Parathyroid adenoma (tissue), 2 donors: ENCODE data around the gene PRM1.
A peak's percentile ranks its signal among the peaks of the same experiment; 100 is the strongest.

Experiments
- H2AFZ ChIP-seq: fragments of 300-600 bp; sonication (generic); one replicate; pipeline ENCODE4 v1.7.0; 2017; ENCODE audit warnings: antibody characterized with exemption, mild to moderate bottlenecking
- H3K27ac ChIP-seq: fragments of 300-600 bp; sonication (generic); one replicate; pipeline ENCODE4 v1.7.0; 2017
- H3K27me3 ChIP-seq: fragments of 300-600 bp; sonication (generic); one replicate; pipeline ENCODE4 v1.7.0; 2017; ENCODE audit warnings: low read length; ENCODE audit not compliant: control insufficient read depth, insufficient read depth
- H3K36me3 ChIP-seq: fragments of 300-600 bp; sonication (generic); one replicate; pipeline ENCODE4 v1.7.0; 2017; ENCODE audit warnings: low read length; ENCODE audit not compliant: control insufficient read depth, insufficient read depth
- H3K4me1 ChIP-seq: fragments of 300-600 bp; sonication (generic); one replicate; pipeline ENCODE4 v1.7.0; 2017; ENCODE audit warnings: control low read depth
- H3K4me2 ChIP-seq: fragments of 300-600 bp; sonication (generic); one replicate; pipeline ENCODE4 v1.7.0; 2017; ENCODE audit warnings: low read length
- H3K4me3 ChIP-seq: fragments of 300-600 bp; sonication (generic); one replicate; pipeline ENCODE4 v1.7.0; 2017; ENCODE audit warnings: low read depth, low read length
- H3K79me2 ChIP-seq: fragments of 300-600 bp; sonication (generic); one replicate; pipeline ENCODE4 v1.7.0; 2017; ENCODE audit warnings: control low read depth
- H3K9ac ChIP-seq: fragments of 300-600 bp; sonication (generic); one replicate; pipeline ENCODE4 v1.7.0; 2017; ENCODE audit warnings: mild to moderate bottlenecking
- H3K9me3 ChIP-seq: fragments of 300-600 bp; sonication (generic); one replicate; pipeline ENCODE4 v1.7.0; 2017; ENCODE audit warnings: low read length; ENCODE audit not compliant: control insufficient read depth
- CTCF ChIP-seq: fragments of 300-600 bp; sonication (generic); IDR thresholded peaks from one replicate; pipeline ENCODE4 v1.7.0; 2017; ENCODE audit warnings: antibody characterized with exemption, mild to moderate bottlenecking
- donor health status: primary hyperparathyroidism.

Gene PRM1

GRCh38 chr16:11306997-11307638, 26.0 kb upstream of the PRM1 start:
- H3K79me2 ChIP-seq, result no peaks in the 10 kb centered on the region
- H2AFZ ChIP-seq, result no peak overlapping the region
- no peak overlapping the region for H3K4me3 ChIP-seq
- TF ChIP-seq CTCF, result no peak
- no peak overlapping the region for H3K27ac ChIP-seq
- H3K4me2 ChIP-seq, result no peak overlapping the region
- H3K36me3 ChIP-seq, result no peaks in the 10 kb centered on the region
- H3K9me3 ChIP-seq, result no peaks in the 10 kb centered on the region
- no peak overlapping the region for H3K9ac ChIP-seq
- H3K27me3 ChIP-seq, result no peaks in the 10 kb centered on the region
- peaks cover 20% of the 10 kb centered on the region for H3K4me1 ChIP-seq

GRCh38 chr16:11306381-11306780, 25.3 kb upstream of the PRM1 start:
- peaks cover 20% of the 10 kb centered on the region for H3K4me1 ChIP-seq
- no peaks in the 10 kb centered on the region for H3K36me3 ChIP-seq
- no peak overlapping the region for H3K9ac ChIP-seq
- H3K27me3 ChIP-seq, result no peaks in the 10 kb centered on the region
- H3K79me2 ChIP-seq, result no peaks in the 10 kb centered on the region
- H3K4me2 ChIP-seq, result no peak overlapping the region
- H3K4me3 ChIP-seq, result no peak overlapping the region
- no peak overlapping the region for H2AFZ ChIP-seq
- no peak for TF ChIP-seq CTCF
- H3K27ac ChIP-seq, result no peak overlapping the region
- H3K9me3 ChIP-seq, result no peaks in the 10 kb centered on the region

- Histone ChIP-seq H3K4me3 (peak overlapping the region; percentile 48), H3K27ac (peak overlapping the region; percentile 84)
- TF ChIP-seq CTCF, result no peak
Measured at GRCh38 chr16:11303405-11304138, 22.4 kb upstream of the PRM1 start.

DNA sequence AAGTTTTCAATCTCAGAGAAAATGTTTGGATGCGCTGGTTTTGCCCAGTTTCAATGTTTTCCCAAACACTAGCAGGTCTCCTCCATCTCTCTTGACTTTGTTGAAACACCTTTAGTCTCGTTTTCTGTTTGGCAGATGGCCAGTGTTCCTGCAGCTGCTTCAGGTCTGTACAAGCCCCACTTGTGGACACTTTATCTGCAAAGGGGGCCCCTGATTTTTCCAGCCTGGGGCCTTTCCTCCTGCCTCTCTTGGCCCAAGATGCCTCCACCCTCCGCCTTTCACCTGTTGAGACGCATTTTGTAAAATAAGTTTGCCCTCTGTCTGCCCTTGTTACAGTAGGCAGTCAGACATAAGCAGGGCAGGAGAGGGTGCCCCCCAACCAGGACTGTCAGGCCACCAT, 21.8 kb upstream of the PRM1 start:
- peak overlapping the region; percentile 48 for H3K4me3 ChIP-seq
- no peaks in the 10 kb centered on the region for H3K36me3 ChIP-seq
- H3K27me3 ChIP-seq, result no peaks in the 10 kb centered on the region
- no peaks in the 10 kb centered on the region for H3K79me2 ChIP-seq
- peaks cover 14% of the 10 kb centered on the region for H3K4me1 ChIP-seq
- no peak for TF ChIP-seq CTCF
- H2AFZ ChIP-seq, result peak overlapping the region; percentile 58
- H3K4me2 ChIP-seq, result peak overlapping the region; percentile 69
- peak overlapping the region; percentile 84 for H3K27ac ChIP-seq
- no peak overlapping the region for H3K9ac ChIP-seq
- no peaks in the 10 kb centered on the region for H3K9me3 ChIP-seq

More at GRCh38 chr16:11303405-11304138, 22.4 kb upstream of the PRM1 start:
- peaks cover 14% of the 10 kb centered on the region for H3K4me1 ChIP-seq
- no peak overlapping the region for H3K9ac ChIP-seq
- H3K9me3 ChIP-seq, result no peaks in the 10 kb centered on the region
- peak overlapping the region; percentile 58 for H2AFZ ChIP-seq
- peak overlapping the region; percentile 69 for H3K4me2 ChIP-seq
- H3K27me3 ChIP-seq, result no peaks in the 10 kb centered on the region
- no peaks in the 10 kb centered on the region for H3K79me2 ChIP-seq
- no peaks in the 10 kb centered on the region for H3K36me3 ChIP-seq
